Endometrium (tissue), 2 donors: ENCODE measurements around the gene OR7D2.

Experiments
- FAIRE-seq: peaks from 2 replicates; lab custom pipeline; 2012; peaks lifted over from hg19 to GRCh38; lab: Jason Lieb, UNC
- donor health status: control.
- donor health status: control.

Gene OR7D2

GRCh38 chr19:9205501-9206113, 26.8 kb downstream of the OR7D2 start:
- peak; percentile 15 for FAIRE-seq

GRCh38 chr19:9219489-9219888, 40.7 kb downstream of the OR7D2 start, which contains the start of gene OR7D4:
TSS of gene OR7D4 (minus strand) at chr19:9219589. CDS start at chr19:9214837, 4,752 bp downstream.
- no peak for FAIRE-seq
